Ovary (tissue), 3 donors: ENCODE measurements around the gene CTRB2.

Experiments
- CTCF ChIP-seq, 3 donors: fragments of 450-650 bp in 2 of 3; fragments of 200-600 bp in 1 of 3; IDR thresholded peaks; one replicate each; pipeline versions ENCODE4 v1.5.1 to v1.8.0; 2016 to 2022; ENCODE audit warnings: antibody characterized with exemption in 3 of 3, mild to moderate bottlenecking in 1 of 3
- POLR2A ChIP-seq: fragments of 450-650 bp; IDR thresholded peaks from one replicate; pipeline ENCODE4 v1.6.1; 2017; ENCODE audit warnings: antibody characterized with exemption, mild to moderate bottlenecking, moderate library complexity
- donor health status: DM: no; HTN: no; CAD: no.

GRCh38 chr16:75172578-75172977, 34.4 kb downstream of the CTRB2 start:
- TF ChIP-seq CTCF (IDR thresholded peaks at IDR 0.05) (no peak), POLR2A (no peak)
